HepG2 (cell line): Measurements from ENCODE around the gene TCFL5. TPM values are rescaled to one million over a fixed set of nuclear protein-coding genes. Genes with fewer than 3 reads are reported as not detected.
"Not testable (repeated sequence)": the region's sequence is repeated elsewhere in the genome, so short reads cannot be mapped to it uniquely, and the experiment has no call there.

ENCODE experiments used
- ATAC-seq: fragments of 200-7000 bp; cut with Tn5 transposase; 3 replicates; pipeline ENCODE4 v1.9.1; 2020; ENCODE audit warnings: mild to moderate bottlenecking, moderate library complexity
- BruUV-seq: library from RNA; stranded (reverse); fragments of 400-500 nt; replicated peaks from 2 replicates; lab custom pipeline; 2021; lab: Mats Ljungman, UMichigan
- CTCF ChIA-PET: fragments of 300-600 bp; formaldehyde crosslinking; extraction: SDS; loops from one replicate; lab custom pipeline; 2021; ENCODE audit warnings: low total read pairs, inconsistent platforms, low intra/inter-chr PET ratio; lab: Yijun Ruan, JAX
- POLR2A ChIA-PET: fragments of 350-600 bp; sonication (Branson Sonifier 250); formaldehyde crosslinking; loops from one replicate; lab custom pipeline; 2020; ENCODE audit warnings: antibody characterized with exemption, inconsistent platforms; lab: Yijun Ruan, JAX
- DNase-seq: peaks from one replicate; pipeline ENCODE4 v3.0.0-alpha.2; 2015; ENCODE audit warnings: low spot score
- FAIRE-seq: peaks from 3 replicates; lab custom pipeline; 2011; peaks lifted over from hg19 to GRCh38; lab: Jason Lieb, UNC
- H2AFZ ChIP-seq: one replicate; pipeline ENCODE4 v1.6.1; 2011; ENCODE audit warnings: low read length, inconsistent platforms
- H3K27ac ChIP-seq: fragments of 300-600 bp; 3 replicates; pipeline ENCODE4 v1.8.0; 2011; ENCODE audit warnings: mixed run types, mild to moderate bottlenecking, mixed read lengths, low read length, inconsistent platforms; ENCODE audit not compliant: insufficient read depth; ENCODE audit errors: extremely low read length
- H3K27me3 ChIP-seq, 2 experiments: fragments of 200-600 bp in 1 of 2; 2 replicates in 1 of 2; 3 replicates in 1 of 2; pipeline versions ENCODE4 v1.6.0 to v1.8.0; 2011; ENCODE audit warnings: low read length in 2 of 2, mild to moderate bottlenecking in 2 of 2, moderate library complexity in 2 of 2, inconsistent platforms in 1 of 2; ENCODE audit not compliant: insufficient read depth in 2 of 2, control insufficient read depth in 1 of 2
- H3K36me3 ChIP-seq, 2 experiments: fragments of 200-600 bp in 1 of 2; replicated peaks in 1 of 2; 2 replicates in 1 of 2; 3 replicates in 1 of 2; pipeline versions ENCODE4 v1.5.1 to v1.8.0; 2011; ENCODE audit warnings: low read length in 2 of 2, inconsistent platforms in 1 of 2; ENCODE audit not compliant: insufficient read depth in 2 of 2, control insufficient read depth in 1 of 2
- H3K4me1 ChIP-seq: 2 replicates; pipeline ENCODE4 v1.5.1; 2012; ENCODE audit warnings: low read length, inconsistent platforms; ENCODE audit not compliant: insufficient read depth
- H3K4me2 ChIP-seq: 2 replicates; pipeline ENCODE4 v1.6.0; 2011; ENCODE audit warnings: low read depth, low read length, inconsistent platforms
- H3K4me3 ChIP-seq, 3 experiments: fragments of 200-600 bp in 1 of 3; sonication (generic), shearing (Covaris generic) in 1 of 3; replicated peaks in 1 of 3; 2 replicates each; pipeline ENCODE4 v1.5.1; 2011 to 2016; ENCODE audit warnings: low read length in 3 of 3, inconsistent platforms in 2 of 3, low read depth in 2 of 3, mild to moderate bottlenecking in 2 of 3, control low read depth in 1 of 3, mixed read lengths in 1 of 3; ENCODE audit not compliant: insufficient read depth in 1 of 3
- H3K79me2 ChIP-seq: one replicate; pipeline ENCODE4 v1.6.1; 2011; ENCODE audit warnings: low read length, inconsistent platforms; ENCODE audit not compliant: insufficient read depth
- H3K9ac ChIP-seq: 2 replicates; pipeline ENCODE4 v1.6.0; 2011; ENCODE audit warnings: mild to moderate bottlenecking, low read depth, low read length, inconsistent platforms; ENCODE audit not compliant: insufficient read depth
- H3K9me3 ChIP-seq: 2 replicates; pipeline ENCODE4 v1.5.1; 2012; ENCODE audit warnings: mild to moderate bottlenecking, low read length
- H4K20me1 ChIP-seq: 2 replicates; pipeline ENCODE4 v1.6.0; 2011; ENCODE audit warnings: inconsistent platforms, mild to moderate bottlenecking, low read length, moderate library complexity; ENCODE audit not compliant: insufficient read depth
- CREB1 ChIP-seq, 2 experiments: fragments of 450-650 bp in 1 of 2; IDR thresholded peaks; 2 replicates each; pipeline ENCODE4 v1.6.1; 2016 to 2017; ENCODE audit warnings: control low read depth in 1 of 2, mild to moderate bottlenecking in 1 of 2, missing compliant biosample characterization in 1 of 2, missing genetic modification characterization in 1 of 2
- IRF2 ChIP-seq: IDR thresholded peaks from 2 replicates; pipeline ENCODE4 v1.6.1; 2018; ENCODE audit warnings: missing genetic modification reagents, missing compliant biosample characterization
- KDM2A ChIP-seq: sonication (generic); formaldehyde crosslinking; IDR thresholded peaks from 2 replicates; pipeline ENCODE4 v1.4.0; 2020; ENCODE audit warnings: low read depth, missing genetic modification reagents, borderline replicate concordance
- KLF16 ChIP-seq, 2 experiments: sonication (generic) in 1 of 2; formaldehyde crosslinking in 1 of 2; IDR thresholded peaks; 2 replicates each; pipeline versions ENCODE4 v1.6.1 to v1.8.0; 2016 to 2023; ENCODE audit warnings: missing genetic modification reagents in 2 of 2, missing compliant biosample characterization in 1 of 2
- LCORL ChIP-seq, 2 experiments: fragments of 450-650 bp in 1 of 2; sonication (generic) in 1 of 2; formaldehyde crosslinking in 1 of 2; IDR thresholded peaks; 2 replicates each; pipeline versions ENCODE4 v1.5.0 to v1.6.1; 2017 to 2020; ENCODE audit warnings: antibody characterized with exemption in 1 of 2, missing genetic modification reagents in 1 of 2
- PHF21A ChIP-seq: sonication (generic); formaldehyde crosslinking; IDR thresholded peaks from 2 replicates; pipeline ENCODE4 v1.5.0; 2020; ENCODE audit warnings: mild to moderate bottlenecking, missing genetic modification reagents
- RARA ChIP-seq: IDR thresholded peaks from 2 replicates; pipeline ENCODE4 v1.6.1; 2016; ENCODE audit warnings: missing genetic modification reagents, missing compliant biosample characterization
- REPIN1 ChIP-seq: sonication (generic); formaldehyde crosslinking; IDR thresholded peaks from 2 replicates; pipeline ENCODE4 v1.8.0; 2022; ENCODE audit warnings: missing genetic modification reagents, low read depth, mild to moderate bottlenecking, borderline replicate concordance
- SSRP1 ChIP-seq: IDR thresholded peaks from 2 replicates; pipeline ENCODE4 v1.6.1; 2016; ENCODE audit warnings: control low read depth
- WGBS: methylation state at CpG from one replicate; pipeline ENCODE4 v1.1.6; 2017; ENCODE audit warnings: low lambda C conversion rate; 5-methylcytosine and 5-hydroxymethylcytosine counted together
- in situ Hi-C: cut with HindIII; loops from 2 replicates; pipeline ENCODE4 v1.10.0; 2017; ENCODE audit warnings: low pct_unique_long_range_greater_than_20kb; ENCODE audit not compliant: extremely low pct_ligation_motif_present
- intact Hi-C: fragments of 100-400 bp; cut with micrococcal nuclease; formaldehyde crosslinking; loops from one replicate; pipeline ENCODE4 v1.10.0; 2022; ENCODE audit not compliant: unreplicated experiment
- polyA plus RNA-seq, 8 experiments: library from polyadenylated mRNA; depleted of rRNA in 3 of 8; stranded (reverse) in 7 of 8; unstranded in 1 of 8; fragments of >200 nt; fragmentation: Illumina TruSeq in 4 of 8; extraction: Trizol in 4 of 8; gene quantifications; 2 replicates each; pipeline versions ENCODE4 v1.2.1 to v1.2.3, GENCODE V29; 2011 to 2016; ENCODE audit warnings: low read depth in 4 of 8, missing spikeins in 1 of 8, mixed read lengths in 1 of 8; ENCODE audit not compliant: insufficient read depth in 1 of 8
- total RNA-seq, 5 experiments: library from RNA; depleted of rRNA; stranded (reverse); fragments of >200 nt; fragmentation: Illumina TruSeq; extraction: Trizol; gene quantifications; 2 replicates each; pipeline ENCODE4 v1.2.3, GENCODE V29; 2016; ENCODE audit warnings: low read depth in 1 of 5
- TF ChIP-seq, protein P1 (sequence below): sonication (generic); formaldehyde crosslinking; IDR thresholded peaks from 2 replicates; pipeline ENCODE4 v1.5.0; 2020; ENCODE audit warnings: mild to moderate bottlenecking, missing genetic modification reagents
- TF ChIP-seq, protein P2 (sequence below): sonication (generic); formaldehyde crosslinking; IDR thresholded peaks from 2 replicates; pipeline ENCODE4 v1.5.0; 2020; ENCODE audit warnings: mild to moderate bottlenecking, missing genetic modification reagents, borderline replicate concordance
- TF ChIP-seq, protein P3 (sequence below): sonication (generic); formaldehyde crosslinking; IDR thresholded peaks from 2 replicates; pipeline ENCODE4 v1.4.0; 2020; ENCODE audit warnings: missing genetic modification reagents

Gene TCFL5
- total and polyA plus RNA-seq, 2 of the 13 experiments (the other 11 are each of a cell fraction or from before 2014, with no cell fraction given): 14.8 to 20.0 TPM

DNA sequence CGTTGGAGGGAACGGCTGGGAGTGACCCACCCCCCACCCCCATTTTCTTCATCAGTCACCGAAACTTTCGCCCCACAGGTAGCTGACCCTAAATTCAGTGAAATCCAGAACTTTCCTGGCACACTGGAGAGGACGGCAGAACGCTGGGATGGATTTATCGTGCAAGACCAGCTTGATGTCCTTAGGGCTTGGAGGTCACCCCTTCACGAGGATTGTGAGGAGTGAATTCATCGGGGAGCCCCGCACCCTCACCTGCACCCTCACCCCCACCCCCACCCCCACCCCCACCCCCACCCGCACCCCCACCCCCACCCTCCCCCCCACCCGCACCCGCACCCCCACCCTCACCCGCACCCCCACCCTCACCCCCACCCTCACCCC is 13.3 kb upstream of the TCFL5 start (continued):
- TF ChIP-seq, protein P1, sequence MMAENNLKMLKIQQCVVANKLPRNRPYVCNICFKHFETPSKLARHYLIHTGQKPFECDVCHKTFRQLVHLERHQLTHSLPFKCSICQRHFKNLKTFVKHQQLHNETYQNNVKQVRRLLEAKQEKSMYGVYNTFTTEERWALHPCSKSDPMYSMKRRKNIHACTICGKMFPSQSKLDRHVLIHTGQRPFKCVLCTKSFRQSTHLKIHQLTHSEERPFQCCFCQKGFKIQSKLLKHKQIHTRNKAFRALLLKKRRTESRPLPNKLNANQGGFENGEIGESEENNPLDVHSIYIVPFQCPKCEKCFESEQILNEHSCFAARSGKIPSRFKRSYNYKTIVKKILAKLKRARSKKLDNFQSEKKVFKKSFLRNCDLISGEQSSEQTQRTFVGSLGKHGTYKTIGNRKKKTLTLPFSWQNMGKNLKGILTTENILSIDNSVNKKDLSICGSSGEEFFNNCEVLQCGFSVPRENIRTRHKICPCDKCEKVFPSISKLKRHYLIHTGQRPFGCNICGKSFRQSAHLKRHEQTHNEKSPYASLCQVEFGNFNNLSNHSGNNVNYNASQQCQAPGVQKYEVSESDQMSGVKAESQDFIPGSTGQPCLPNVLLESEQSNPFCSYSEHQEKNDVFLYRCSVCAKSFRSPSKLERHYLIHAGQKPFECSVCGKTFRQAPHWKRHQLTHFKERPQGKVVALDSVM: no peak

DNA sequence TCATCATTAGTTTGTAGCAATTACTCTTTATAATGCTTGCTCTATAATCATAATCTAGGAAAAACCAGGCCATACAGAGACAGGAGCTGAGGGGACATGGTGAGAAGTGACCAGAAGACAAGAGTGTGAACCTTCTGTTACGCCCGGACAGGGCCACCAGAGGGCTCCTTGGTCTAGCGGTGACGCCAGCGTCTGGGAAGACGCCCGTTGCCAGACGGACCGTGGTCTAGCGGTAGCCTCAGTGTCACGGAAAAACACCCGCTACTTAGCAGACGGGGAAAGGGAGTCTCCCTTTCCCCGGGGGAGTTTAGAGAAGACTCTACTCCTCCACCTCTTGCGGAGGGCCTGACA is 12.0 kb upstream of the TCFL5 start:
- H2AFZ ChIP-seq; H3K27me3 ChIP-seq; H4K20me1 ChIP-seq; ATAC-seq; FAIRE-seq; H3K9ac ChIP-seq; H3K9me3 ChIP-seq; H3K36me3 ChIP-seq; H3K27ac ChIP-seq; H3K79me2 ChIP-seq; TF ChIP-seq LCORL (IDR thresholded peaks at IDR 0.05); CREB1 (CRISPR knock-in tag; IDR thresholded peaks at IDR 0.05): not testable (repeated sequence)
- peak; percentile 61 for DNase-seq
- intact Hi-C loops: loop anchor here (2.0 to 5.0 kb wide), 4 partner anchors 27 to 206 kb away; no protein-coding TSS in a partner anchor
- TSS peak; percentile 95 for BruUV-seq
- in situ Hi-C loops: loop anchor here (5.0 kb wide), 1 partner anchor 139 kb away; no protein-coding TSS in a partner anchor
- CTCF ChIA-PET: interaction anchor here (1.1 to 2.1 kb wide), 3 partner anchors 27 to 135 kb away, joined by 3 to 8 read pairs (median 3); no protein-coding TSS in a partner anchor
- Histone ChIP-seq H3K4me2 (peak overlapping the region; percentile 78), H3K4me3 (peak overlapping the region; percentile 20 to 66 (median 60); a peak in 4 of 6 replicates), H3K4me1 (peaks cover 67% of the 10 kb centered on the region)
- 2% methylated on average over 15 of the region's 15 CpGs for WGBS
- POLR2A ChIA-PET: interaction anchor here (1.2 to 6.2 kb wide), 9 partner anchors 12 to 250 kb away, joined by 4 to 59 read pairs (median 10); partner anchors contain the start of genes GID8, SLC17A9 and TCFL5
- TF ChIP-seq LCORL (CRISPR knock-in tag; IDR thresholded peaks at IDR 0.05): peak; percentile 65; the same call in 1 of the 2 replicates
- peak; percentile 44 for TF ChIP-seq PHF21A (CRISPR knock-in tag)
- TF ChIP-seq IRF2 (CRISPR knock-in tag): peak; percentile 20; the same call in 1 of the 2 replicates
- peak; percentile 90 for TF ChIP-seq KDM2A (CRISPR knock-in tag)
- TF ChIP-seq, protein P2, sequence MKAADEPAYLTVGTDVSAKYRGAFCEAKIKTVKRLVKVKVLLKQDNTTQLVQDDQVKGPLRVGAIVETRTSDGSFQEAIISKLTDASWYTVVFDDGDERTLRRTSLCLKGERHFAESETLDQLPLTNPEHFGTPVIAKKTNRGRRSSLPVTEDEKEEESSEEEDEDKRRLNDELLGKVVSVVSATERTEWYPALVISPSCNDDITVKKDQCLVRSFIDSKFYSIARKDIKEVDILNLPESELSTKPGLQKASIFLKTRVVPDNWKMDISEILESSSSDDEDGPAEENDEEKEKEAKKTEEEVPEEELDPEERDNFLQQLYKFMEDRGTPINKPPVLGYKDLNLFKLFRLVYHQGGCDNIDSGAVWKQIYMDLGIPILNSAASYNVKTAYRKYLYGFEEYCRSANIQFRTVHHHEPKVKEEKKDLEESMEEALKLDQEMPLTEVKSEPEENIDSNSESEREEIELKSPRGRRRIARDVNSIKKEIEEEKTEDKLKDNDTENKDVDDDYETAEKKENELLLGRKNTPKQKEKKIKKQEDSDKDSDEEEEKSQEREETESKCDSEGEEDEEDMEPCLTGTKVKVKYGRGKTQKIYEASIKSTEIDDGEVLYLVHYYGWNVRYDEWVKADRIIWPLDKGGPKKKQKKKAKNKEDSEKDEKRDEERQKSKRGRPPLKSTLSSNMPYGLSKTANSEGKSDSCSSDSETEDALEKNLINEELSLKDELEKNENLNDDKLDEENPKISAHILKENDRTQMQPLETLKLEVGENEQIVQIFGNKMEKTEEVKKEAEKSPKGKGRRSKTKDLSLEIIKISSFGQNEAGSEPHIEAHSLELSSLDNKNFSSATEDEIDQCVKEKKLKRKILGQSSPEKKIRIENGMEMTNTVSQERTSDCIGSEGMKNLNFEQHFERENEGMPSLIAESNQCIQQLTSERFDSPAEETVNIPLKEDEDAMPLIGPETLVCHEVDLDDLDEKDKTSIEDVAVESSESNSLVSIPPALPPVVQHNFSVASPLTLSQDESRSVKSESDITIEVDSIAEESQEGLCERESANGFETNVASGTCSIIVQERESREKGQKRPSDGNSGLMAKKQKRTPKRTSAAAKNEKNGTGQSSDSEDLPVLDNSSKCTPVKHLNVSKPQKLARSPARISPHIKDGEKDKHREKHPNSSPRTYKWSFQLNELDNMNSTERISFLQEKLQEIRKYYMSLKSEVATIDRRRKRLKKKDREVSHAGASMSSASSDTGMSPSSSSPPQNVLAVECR (CRISPR knock-in tag): peak; percentile 10; the same call in 1 of the 2 replicates
- 0 out of 2 replicates have a peak, but pooled peaks have one; percentile 22 for TF ChIP-seq RARA (CRISPR knock-in tag)
- 0 out of 2 replicates have a peak, but pooled peaks have one; percentile 3 for TF ChIP-seq SSRP1
- TF ChIP-seq, protein P3, sequence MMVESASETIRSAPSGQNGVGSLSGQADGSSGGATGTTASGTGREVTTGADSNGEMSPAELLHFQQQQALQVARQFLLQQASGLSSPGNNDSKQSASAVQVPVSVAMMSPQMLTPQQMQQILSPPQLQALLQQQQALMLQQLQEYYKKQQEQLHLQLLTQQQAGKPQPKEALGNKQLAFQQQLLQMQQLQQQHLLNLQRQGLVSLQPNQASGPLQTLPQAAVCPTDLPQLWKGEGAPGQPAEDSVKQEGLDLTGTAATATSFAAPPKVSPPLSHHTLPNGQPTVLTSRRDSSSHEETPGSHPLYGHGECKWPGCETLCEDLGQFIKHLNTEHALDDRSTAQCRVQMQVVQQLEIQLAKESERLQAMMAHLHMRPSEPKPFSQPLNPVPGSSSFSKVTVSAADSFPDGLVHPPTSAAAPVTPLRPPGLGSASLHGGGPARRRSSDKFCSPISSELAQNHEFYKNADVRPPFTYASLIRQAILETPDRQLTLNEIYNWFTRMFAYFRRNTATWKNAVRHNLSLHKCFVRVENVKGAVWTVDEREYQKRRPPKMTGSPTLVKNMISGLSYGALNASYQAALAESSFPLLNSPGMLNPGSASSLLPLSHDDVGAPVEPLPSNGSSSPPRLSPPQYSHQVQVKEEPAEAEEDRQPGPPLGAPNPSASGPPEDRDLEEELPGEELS (CRISPR knock-in tag): 0 out of 2 replicates have a peak, but pooled peaks have one; percentile 33
- peak in 1 of 2 experiments; percentile 72; a peak in 1 of 4 replicates for TF ChIP-seq KLF16 (CRISPR knock-in tag; IDR thresholded peaks at IDR 0.05)
- 0 out of 2 replicates have a peak, but pooled peaks have one; percentile 3 for TF ChIP-seq REPIN1 (CRISPR knock-in tag)
- 0 out of 2 replicates have a peak, but pooled peaks have one; percentile 11 for TF ChIP-seq CREB1 (IDR thresholded peaks at IDR 0.05)
